SK-N-SH treated with all-trans-retinoic acid at 6 μM for 48 hours (cell line): ENCODE results near the gene CFAP20DC.

Experiments
- ATAC-seq: fragments of 200-7000 bp; cut with Tn5 transposase; 3 replicates; pipeline ENCODE4 v1.9.1; 2020; ENCODE audit warnings: mild to moderate bottlenecking, moderate library complexity
- ARNTL ChIP-seq: fragments of 450-650 bp; formaldehyde crosslinking; IDR thresholded peaks from 2 replicates; pipeline ENCODE4 v1.5.0; 2020; ENCODE audit warnings: low read depth, mild to moderate bottlenecking, moderate library complexity, borderline replicate concordance
- BACH2 ChIP-seq: fragments of 250-450 bp; sonication (Bioruptor Pico); IDR thresholded peaks from 2 replicates; pipeline ENCODE4 v1.9.0; 2021; ENCODE audit warnings: mild to moderate bottlenecking, borderline replicate concordance
- CSDC2 ChIP-seq: fragments of 250-450 bp; sonication (Bioruptor Pico); IDR thresholded peaks from 2 replicates; pipeline ENCODE4 v1.5.0; 2020; ENCODE audit warnings: mild to moderate bottlenecking, moderate library complexity
- ESRRG ChIP-seq: fragments of 250-450 bp; sonication (Bioruptor Pico); IDR thresholded peaks from 2 replicates; pipeline ENCODE4 v1.6.1; 2021; ENCODE audit warnings: mild to moderate bottlenecking
- GLIS3 ChIP-seq: fragments of 250-450 bp; sonication (Bioruptor Pico); IDR thresholded peaks from 2 replicates; pipeline ENCODE4 v1.5.0; 2020; ENCODE audit warnings: mild to moderate bottlenecking, moderate library complexity
- ISL1 ChIP-seq: fragments of 250-450 bp; sonication (Bioruptor Pico); IDR thresholded peaks from 2 replicates; pipeline ENCODE4 v2.1.2; 2022; ENCODE audit warnings: mild to moderate bottlenecking, moderate library complexity
- OSR1 ChIP-seq: fragments of 250-450 bp; sonication (Bioruptor Pico); IDR thresholded peaks from 2 replicates; pipeline ENCODE4 v1.8.0; 2022; ENCODE audit warnings: moderate library complexity, mild to moderate bottlenecking, inconsistent platforms
- PATZ1 ChIP-seq: fragments of 250-450 bp; sonication (Bioruptor Pico); IDR thresholded peaks from 2 replicates; pipeline ENCODE4 v1.8.0; 2020; ENCODE audit warnings: mild to moderate bottlenecking, moderate library complexity, borderline replicate concordance
- PPARA ChIP-seq: fragments of 250-450 bp; sonication (Bioruptor Pico); IDR thresholded peaks from 2 replicates; pipeline ENCODE4 v1.5.0; 2020; ENCODE audit warnings: mild to moderate bottlenecking, borderline replicate concordance
- RARB ChIP-seq: fragments of 250-450 bp; sonication (Bioruptor Pico); IDR thresholded peaks from 2 replicates; pipeline ENCODE4 v1.8.0; 2021; ENCODE audit warnings: mild to moderate bottlenecking, moderate library complexity
- SNAI2 ChIP-seq: fragments of 250-450 bp; sonication (Bioruptor Pico); IDR thresholded peaks from 2 replicates; pipeline ENCODE4 v1.5.0; 2020; ENCODE audit warnings: mild to moderate bottlenecking, moderate library complexity
- TOX ChIP-seq: fragments of 250-450 bp; sonication (Bioruptor Pico); IDR thresholded peaks from 2 replicates; pipeline ENCODE4 v1.8.0; 2021; ENCODE audit warnings: mild to moderate bottlenecking, moderate library complexity, borderline replicate concordance
- TSHZ2 ChIP-seq: fragments of 250-450 bp; sonication (Bioruptor Pico); IDR thresholded peaks from 2 replicates; pipeline ENCODE4 v1.5.0; 2020; ENCODE audit warnings: mild to moderate bottlenecking, moderate library complexity
- ZFP3 ChIP-seq: fragments of 250-450 bp; sonication (Bioruptor Pico); IDR thresholded peaks from 2 replicates; pipeline ENCODE4 v1.5.0; 2020; ENCODE audit warnings: mild to moderate bottlenecking, moderate library complexity
- ZFP30 ChIP-seq: fragments of 450-650 bp; formaldehyde crosslinking; IDR thresholded peaks from 2 replicates; pipeline ENCODE4 v1.5.0; 2022; ENCODE audit warnings: mild to moderate bottlenecking, moderate library complexity
- ZNF565 ChIP-seq: fragments of 450-650 bp; formaldehyde crosslinking; conservative IDR thresholded peaks from 2 replicates; pipeline ENCODE4 v1.5.0; 2020; ENCODE audit warnings: low read depth, mild to moderate bottlenecking, moderate library complexity
- ZNF70 ChIP-seq: fragments of 450-650 bp; formaldehyde crosslinking; IDR thresholded peaks from 2 replicates; pipeline ENCODE4 v1.5.0; 2020; ENCODE audit warnings: mild to moderate bottlenecking, moderate library complexity
- ZNF8 ChIP-seq: fragments of 450-650 bp; formaldehyde crosslinking; IDR thresholded peaks from 2 replicates; pipeline ENCODE4 v1.5.0; 2020; ENCODE audit warnings: mild to moderate bottlenecking, moderate library complexity
- TF ChIP-seq, protein P1 (sequence below): fragments of 250-450 bp; sonication (Bioruptor Pico); IDR thresholded peaks from 2 replicates; pipeline ENCODE4 v1.5.1; 2021; ENCODE audit warnings: mild to moderate bottlenecking, moderate library complexity
- TF ChIP-seq, protein P2 (sequence below): fragments of 250-450 bp; sonication (Bioruptor Pico); IDR thresholded peaks from 2 replicates; pipeline ENCODE4 v1.8.0; 2021; ENCODE audit warnings: low read depth, mild to moderate bottlenecking, moderate library complexity, borderline replicate concordance

Gene CFAP20DC

DNA sequence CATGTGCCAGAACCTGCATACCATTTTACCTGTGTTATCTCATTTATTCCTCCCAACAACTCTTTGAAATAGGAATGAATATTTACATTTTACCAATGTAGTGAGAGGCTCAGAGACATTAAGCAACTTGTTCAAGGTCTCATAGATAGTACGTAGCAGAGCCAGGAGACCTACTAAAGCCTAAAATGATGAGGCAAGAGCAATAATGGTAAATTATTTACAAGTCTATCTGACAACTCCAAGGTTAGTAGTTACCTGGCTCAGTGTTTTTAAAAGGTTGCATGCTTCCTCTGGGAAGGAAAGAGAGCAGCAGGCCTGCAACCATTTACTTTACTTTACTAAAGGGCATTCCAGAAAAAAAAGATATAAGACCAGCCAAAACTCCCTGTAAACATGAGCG lies 103.0 kb downstream of the CFAP20DC start:
- no peak for ATAC-seq
- TF ChIP-seq, protein P1, sequence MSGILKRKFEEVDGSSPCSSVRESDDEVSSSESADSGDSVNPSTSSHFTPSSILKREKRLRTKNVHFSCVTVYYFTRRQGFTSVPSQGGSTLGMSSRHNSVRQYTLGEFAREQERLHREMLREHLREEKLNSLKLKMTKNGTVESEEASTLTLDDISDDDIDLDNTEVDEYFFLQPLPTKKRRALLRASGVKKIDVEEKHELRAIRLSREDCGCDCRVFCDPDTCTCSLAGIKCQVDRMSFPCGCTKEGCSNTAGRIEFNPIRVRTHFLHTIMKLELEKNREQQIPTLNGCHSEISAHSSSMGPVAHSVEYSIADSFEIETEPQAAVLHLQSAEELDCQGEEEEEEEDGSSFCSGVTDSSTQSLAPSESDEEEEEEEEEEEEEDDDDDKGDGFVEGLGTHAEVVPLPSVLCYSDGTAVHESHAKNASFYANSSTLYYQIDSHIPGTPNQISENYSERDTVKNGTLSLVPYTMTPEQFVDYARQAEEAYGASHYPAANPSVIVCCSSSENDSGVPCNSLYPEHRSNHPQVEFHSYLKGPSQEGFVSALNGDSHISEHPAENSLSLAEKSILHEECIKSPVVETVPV = no peak
- no peak for TF ChIP-seq OSR1
- no peak for TF ChIP-seq ARNTL (CRISPR knock-in tag)
- no peak for TF ChIP-seq ZNF8
- TF ChIP-seq ESRRG (CRISPR knock-in tag) = no peak
- TF ChIP-seq, protein P2, sequence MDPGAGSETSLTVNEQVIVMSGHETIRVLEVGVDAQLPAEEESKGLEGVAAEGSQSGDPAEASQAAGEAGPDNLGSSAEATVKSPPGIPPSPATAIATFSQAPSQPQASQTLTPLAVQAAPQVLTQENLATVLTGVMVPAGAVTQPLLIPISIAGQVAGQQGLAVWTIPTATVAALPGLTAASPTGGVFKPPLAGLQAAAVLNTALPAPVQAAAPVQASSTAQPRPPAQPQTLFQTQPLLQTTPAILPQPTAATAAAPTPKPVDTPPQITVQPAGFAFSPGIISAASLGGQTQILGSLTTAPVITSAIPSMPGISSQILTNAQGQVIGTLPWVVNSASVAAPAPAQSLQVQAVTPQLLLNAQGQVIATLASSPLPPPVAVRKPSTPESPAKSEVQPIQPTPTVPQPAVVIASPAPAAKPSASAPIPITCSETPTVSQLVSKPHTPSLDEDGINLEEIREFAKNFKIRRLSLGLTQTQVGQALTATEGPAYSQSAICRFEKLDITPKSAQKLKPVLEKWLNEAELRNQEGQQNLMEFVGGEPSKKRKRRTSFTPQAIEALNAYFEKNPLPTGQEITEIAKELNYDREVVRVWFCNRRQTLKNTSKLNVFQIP (CRISPR knock-in tag) = no peak
- no peak for TF ChIP-seq ZFP3
- TF ChIP-seq ZFP30 = no peak
- no peak for TF ChIP-seq PATZ1 (CRISPR knock-in tag)
- TF ChIP-seq ISL1 (CRISPR knock-in tag) = no peak
- no peak for TF ChIP-seq SNAI2
- TF ChIP-seq ZNF70 (CRISPR knock-in tag) = no peak
- no peak for TF ChIP-seq PPARA
- TF ChIP-seq GLIS3 (CRISPR knock-in tag) = no peak

- TF ChIP-seq ZFP3 (no peak), RARB (CRISPR knock-in tag) (no peak), ZNF8 (no peak), ZNF565 (no peak), BACH2 (no peak), PATZ1 (CRISPR knock-in tag) (no peak), OSR1 (no peak)
- TF ChIP-seq, protein P1 = no peak
- ATAC-seq = no peak
Measured at GRCh38 chr3:58938057-58938456, 111.8 kb downstream of the CFAP20DC start.

DNA sequence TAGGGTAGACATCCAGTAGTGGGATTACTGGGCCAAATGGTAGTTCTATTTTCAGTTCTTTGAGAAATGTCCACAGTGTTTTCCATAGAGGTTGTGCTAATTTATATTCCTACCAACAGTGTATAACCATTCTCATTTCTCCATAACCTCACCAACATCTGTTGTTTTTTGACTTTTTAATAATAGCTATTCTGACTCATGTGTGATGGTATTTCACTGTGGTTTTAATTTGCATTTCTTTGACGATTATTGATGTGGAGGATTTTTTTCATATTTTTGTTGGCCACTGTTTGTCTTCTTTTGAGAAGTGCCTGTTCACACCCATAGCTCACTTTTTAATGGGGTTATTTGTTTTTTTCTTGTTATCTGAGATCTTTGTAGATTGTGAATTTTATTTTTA lies 125.2 kb downstream of the CFAP20DC start:
- no peak for ATAC-seq
- TF ChIP-seq BACH2 (no peak), ESRRG (CRISPR knock-in tag) (no peak), TSHZ2 (no peak), PATZ1 (CRISPR knock-in tag) (no peak), ZNF565 (no peak), ZNF8 (no peak), ARNTL (CRISPR knock-in tag) (no peak), GLIS3 (CRISPR knock-in tag) (no peak), TOX (CRISPR knock-in tag) (no peak), CSDC2 (no peak), ZFP30 (no peak), ZFP3 (no peak), OSR1 (no peak)
- TF ChIP-seq, protein P2 (CRISPR knock-in tag) = no peak
- TF ChIP-seq, protein P1 = no peak
